Fibroblast of villous mesenchyme (primary cell): ENCODE measurements around the gene CREB5. TPM values are rescaled to one million over a fixed set of nuclear protein-coding genes. Genes with fewer than 3 reads are reported as not detected.

Experiments
- DNase-seq: peaks from one replicate; pipeline ENCODE4 v3.0.0-alpha.2; 2010; ENCODE audit warnings: low read depth
- H3K4me3 ChIP-seq: 2 replicates; pipeline ENCODE4 v1.5.1; 2011; ENCODE audit warnings: low read depth, mild to moderate bottlenecking, low read length
- total RNA-seq: library from RNA; depleted of rRNA; stranded (reverse); fragments of >200 nt; gene quantifications from 2 replicates; pipeline ENCODE4 v1.2.3, GENCODE V29; 2012
- TF ChIP-seq, protein P1 (sequence below): IDR thresholded peaks from 2 replicates; pipeline ENCODE4 v1.5.1; 2012; ENCODE audit warnings: low read depth, mild to moderate bottlenecking, low read length; ENCODE audit not compliant: insufficient read depth

The CREB5 gene
- total RNA-seq, 1 donor, result 6.0 TPM

- TF ChIP-seq, protein P1, sequence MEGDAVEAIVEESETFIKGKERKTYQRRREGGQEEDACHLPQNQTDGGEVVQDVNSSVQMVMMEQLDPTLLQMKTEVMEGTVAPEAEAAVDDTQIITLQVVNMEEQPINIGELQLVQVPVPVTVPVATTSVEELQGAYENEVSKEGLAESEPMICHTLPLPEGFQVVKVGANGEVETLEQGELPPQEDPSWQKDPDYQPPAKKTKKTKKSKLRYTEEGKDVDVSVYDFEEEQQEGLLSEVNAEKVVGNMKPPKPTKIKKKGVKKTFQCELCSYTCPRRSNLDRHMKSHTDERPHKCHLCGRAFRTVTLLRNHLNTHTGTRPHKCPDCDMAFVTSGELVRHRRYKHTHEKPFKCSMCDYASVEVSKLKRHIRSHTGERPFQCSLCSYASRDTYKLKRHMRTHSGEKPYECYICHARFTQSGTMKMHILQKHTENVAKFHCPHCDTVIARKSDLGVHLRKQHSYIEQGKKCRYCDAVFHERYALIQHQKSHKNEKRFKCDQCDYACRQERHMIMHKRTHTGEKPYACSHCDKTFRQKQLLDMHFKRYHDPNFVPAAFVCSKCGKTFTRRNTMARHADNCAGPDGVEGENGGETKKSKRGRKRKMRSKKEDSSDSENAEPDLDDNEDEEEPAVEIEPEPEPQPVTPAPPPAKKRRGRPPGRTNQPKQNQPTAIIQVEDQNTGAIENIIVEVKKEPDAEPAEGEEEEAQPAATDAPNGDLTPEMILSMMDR, result no peak
- DNase-seq, result no peak
- H3K4me3 ChIP-seq, result no peak overlapping the region
These were observed 236.9 kb downstream of the CREB5 start for GRCh38 chr7:28649189-28649588.

- no peak overlapping the region for H3K4me3 ChIP-seq
- TF ChIP-seq, protein P1, result no peak
- no peak for DNase-seq
These were observed 237.5 kb downstream of the CREB5 start for GRCh38 chr7:28649811-28650210.

DNA sequence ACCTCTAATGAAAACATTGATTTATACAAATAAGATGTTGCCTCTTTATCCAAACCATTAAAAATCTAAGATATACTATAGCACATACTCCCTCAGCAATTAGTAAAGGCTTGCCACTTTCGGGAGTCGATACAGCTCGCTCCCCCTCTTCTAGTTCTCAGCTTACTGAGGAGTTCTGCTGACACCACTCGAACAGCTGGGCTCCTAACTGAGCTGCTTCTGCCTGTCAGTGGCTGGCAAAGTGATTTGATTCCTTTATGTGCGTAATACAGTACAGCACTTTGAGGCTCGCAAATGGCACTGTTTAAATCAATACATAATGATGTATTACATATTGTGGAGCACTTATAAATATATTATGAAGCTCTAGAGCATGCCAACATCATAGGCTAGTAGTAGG, 241.8 kb downstream of the CREB5 start:
- no peak for DNase-seq
- no peak overlapping the region for H3K4me3 ChIP-seq
- TF ChIP-seq, protein P1, result no peak

GRCh38 chr7:28656529-28656928, 244.2 kb downstream of the CREB5 start:
- TF ChIP-seq, protein P1, result no peak
- DNase-seq, result no peak

GRCh38 chr7:28658381-28658780, 246.1 kb downstream of the CREB5 start:
- TF ChIP-seq, protein P1, result no peak
- DNase-seq, result no peak
- H3K4me3 ChIP-seq, result no peak overlapping the region

More at GRCh38 chr7:28656529-28656928, 244.2 kb downstream of the CREB5 start:
- no peak overlapping the region for H3K4me3 ChIP-seq

- TF ChIP-seq, protein P1, result no peak
- no peak for DNase-seq
- no peak overlapping the region for H3K4me3 ChIP-seq
These were observed 247.8 kb downstream of the CREB5 start for GRCh38 chr7:28660132-28660531.

GRCh38 chr7:28661826-28662595, 249.7 kb downstream of the CREB5 start:
- no peak for DNase-seq
- no peak overlapping the region for H3K4me3 ChIP-seq
- TF ChIP-seq, protein P1, result no peak
